ENCODE data around the gene IZUMO1R. TPM values are rescaled to one million over a fixed set of nuclear protein-coding genes. Genes with fewer than 3 reads are reported as not detected.

The IZUMO1R gene
- total RNA-seq = 0.50 and 0.53 TPM in 2 replicates

DNA sequence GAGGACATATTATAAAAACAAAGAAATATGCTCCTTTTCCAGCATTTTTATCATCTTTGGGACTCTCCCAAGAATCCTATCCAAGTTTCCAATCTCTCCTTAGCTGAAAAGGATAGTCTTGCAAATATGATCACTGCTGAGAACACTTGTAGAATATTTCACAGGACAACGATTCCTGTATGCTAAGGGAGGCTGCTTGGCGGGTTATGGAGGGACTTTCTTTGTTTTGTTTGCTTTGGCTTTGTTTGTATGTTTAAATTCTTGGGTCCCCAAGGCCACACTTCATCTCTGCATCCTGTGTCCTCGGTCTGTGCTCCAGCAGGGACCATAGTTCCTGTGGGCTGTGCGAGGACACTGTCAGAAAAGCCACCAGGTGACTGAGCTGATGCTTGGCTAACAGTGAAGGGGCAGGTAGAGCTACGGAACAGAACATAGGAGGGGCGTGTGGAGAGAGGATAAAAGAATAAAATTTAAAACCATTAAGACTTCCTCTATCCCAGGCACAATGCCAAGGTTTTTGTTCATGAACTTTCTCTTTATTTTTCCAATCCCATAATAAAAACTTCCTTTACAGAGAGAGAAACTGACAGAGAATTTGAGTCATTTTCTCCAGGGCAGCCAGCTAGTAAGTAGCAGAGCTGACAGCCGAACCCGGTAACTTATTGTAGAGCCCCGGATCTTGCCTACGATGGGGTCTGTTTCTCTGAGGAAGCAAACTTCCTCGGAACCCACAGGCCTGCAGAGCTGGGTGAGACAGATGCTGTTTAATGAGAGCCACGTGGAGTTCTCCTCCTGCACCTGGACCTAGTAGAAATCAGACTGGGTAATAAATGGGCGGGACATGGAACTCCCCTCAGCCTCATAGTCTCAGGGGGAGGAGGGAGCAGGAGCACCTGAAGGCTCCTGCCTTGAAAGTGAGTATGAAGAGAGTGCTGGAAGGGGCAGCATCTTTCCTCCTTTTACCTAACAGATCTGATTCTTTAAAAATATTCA is at the start of gene IZUMO1R:
Gene IZUMO1R, plus strand, starts transcription at position 615 of the 993 bp plus-strand sequence. CDS start 1,057 bp downstream, outside the sequence.

Other genes with a start within 250 kb of the IZUMO1R start
- gene PANX1, start 175.7 kb upstream of the IZUMO1R start, total RNA-seq = 31.2 and 32.8 TPM in 2 replicates
- under 0.01 and 0.26 TPM in 2 replicates for gene GPR83, start 96.8 kb downstream of the IZUMO1R start, total RNA-seq
- 10.6 and 10.7 TPM in 2 replicates for gene MRE11, start 189.3 kb downstream of the IZUMO1R start, total RNA-seq
- 9.5 and 10.3 TPM in 2 replicates for gene ANKRD49, start 189.4 kb downstream of the IZUMO1R start, total RNA-seq
- not detected in 2 replicates for gene C11orf97, start 207.9 kb downstream of the IZUMO1R start, total RNA-seq
- 4.8 and 5.0 TPM in 2 replicates for gene FUT4, start 239.3 kb downstream of the IZUMO1R start, total RNA-seq